ENCODE data around the gene SUPV3L1. TPM values are rescaled to one million over a fixed set of nuclear protein-coding genes. Genes with fewer than 3 reads are reported as not detected.

SUPV3L1 gene
- 30.0 to 33.0 TPM (median 31.2 TPM) in 5 replicates for total RNA-seq (2022; extraction: Qiagen RNA extraction)

GRCh38 chr10:69179743-69180524, at the start of gene SUPV3L1:
SUPV3L1 (plus strand) TSS chr10:69180234; CDS start chr10:69180292, 58 bp downstream.

DNA sequence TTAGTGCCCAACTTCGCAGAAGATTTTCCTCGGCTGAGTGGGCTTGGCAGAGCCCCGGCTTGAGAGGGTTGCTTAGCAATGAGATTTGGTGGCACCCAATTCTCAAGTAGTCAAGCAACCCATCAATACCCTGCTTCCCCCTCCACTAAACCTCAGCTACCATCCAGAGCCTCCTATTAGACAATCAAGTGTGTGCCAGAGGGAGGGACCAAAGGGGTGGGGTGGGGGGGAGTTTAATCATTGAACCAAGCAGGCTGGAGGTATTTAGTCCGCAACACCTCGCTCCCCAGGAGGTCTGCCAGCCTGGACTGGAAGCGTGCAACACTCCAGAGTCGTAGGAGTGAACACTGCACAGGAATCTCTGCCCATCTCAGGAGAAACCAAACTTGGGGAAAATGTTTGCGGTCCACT, 40.0 kb downstream of the SUPV3L1 start, which contains the start of gene HKDC1:
Gene HKDC1, plus strand, starts transcription at position 292 of the 411 bp plus-strand sequence. Its CDS starts 104 bp downstream, at position 396.

Other genes with a start within 250 kb of the SUPV3L1 start
- 108 to 166 TPM (median 121 TPM) in 5 replicates for gene DDX21, start 224.1 kb upstream of the SUPV3L1 start, total RNA-seq (2022; extraction: Qiagen RNA extraction)
- gene KIFBP, start 191.4 kb upstream of the SUPV3L1 start, total RNA-seq (2022; extraction: Qiagen RNA extraction), result 41.4 to 48.2 TPM (median 46.1 TPM) in 5 replicates
- gene SRGN, start 92.1 kb upstream of the SUPV3L1 start, total RNA-seq (2022; extraction: Qiagen RNA extraction), result 93.8 to 136 TPM (median 99.6 TPM) in 5 replicates
- 45.7 to 73.3 TPM (median 50.1 TPM) in 5 replicates for gene VPS26A, start 56.1 kb upstream of the SUPV3L1 start, total RNA-seq (2022; extraction: Qiagen RNA extraction)
- 8.0 to 11.7 TPM (median 9.0 TPM) in 5 replicates for gene HKDC1, start 40.1 kb downstream of the SUPV3L1 start, total RNA-seq (2022; extraction: Qiagen RNA extraction)
- gene HK1, start 98.3 kb downstream of the SUPV3L1 start, total RNA-seq (2022; extraction: Qiagen RNA extraction), result 35.6 to 47.7 TPM (median 41.7 TPM) in 5 replicates
- 0.13 to 0.21 TPM (median 0.16 TPM) in 4 of 5 replicates, not detected in the other for gene TACR2, start 236.7 kb downstream of the SUPV3L1 start, total RNA-seq (2022; extraction: Qiagen RNA extraction)